Measurements from ENCODE around the gene FAM25A. TPM values are rescaled to one million over a fixed set of nuclear protein-coding genes. Genes with fewer than 3 reads are reported as not detected.
A peak's percentile ranks its signal among the peaks of the same experiment; 100 is the strongest.
"Not testable (repeated sequence)": the region's sequence is repeated elsewhere in the genome, so short reads cannot be mapped to it uniquely, and the experiment has no call there.

FAM25A gene
- total RNA-seq (0.47 TPM), polyA plus RNA-seq (26.9 TPM)
- long read RNA-seq, donor 1: 0 reads
- long read RNA-seq, donor 2: 0 reads
- long read RNA-seq, donor 3: 0 reads
- long read RNA-seq, donor 4: 0 reads
- long read RNA-seq, donor 5, partial matches to known transcripts: 0 of 1 reads
- long read RNA-seq, donor 5, other reads (novel, unspliced or antisense): 0 of 1 reads
- long read RNA-seq, donor 6: 0 reads
- long read RNA-seq, donor 7: 0 reads
- long read RNA-seq, donor 8: 0 reads
- long read RNA-seq, donor 9: 0 reads
- long read RNA-seq, donor 10: 0 reads

DNA sequence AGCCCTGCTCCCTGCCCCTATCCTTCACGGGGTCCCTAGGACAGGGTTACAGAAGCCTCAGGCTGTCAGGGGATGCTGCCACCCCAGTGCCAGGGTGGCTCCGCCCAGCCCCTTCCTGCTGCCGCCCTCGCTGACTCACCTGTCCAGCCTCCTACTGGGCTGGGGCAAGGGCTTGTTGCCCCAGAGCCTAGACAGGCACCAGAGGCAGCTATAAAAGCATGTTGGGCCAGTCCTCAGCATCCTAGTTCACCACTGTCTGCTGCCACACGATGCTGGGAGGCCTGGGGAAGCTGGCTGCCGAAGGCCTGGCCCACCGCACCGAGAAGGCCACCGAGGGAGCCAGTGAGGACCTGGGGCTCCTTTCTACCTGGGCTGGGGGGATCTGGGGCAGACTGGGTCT is at the start of gene FAM25A:
Gene FAM25A, plus strand, starts transcription at position 239 of the 400 bp plus-strand sequence. Its CDS starts 31 bp downstream, at position 270.
- not testable (repeated sequence) for H3K27ac ChIP-seq (ENCODE audit: low read depth in 1 of 2, low read length in 1 of 2); H3K27me3 ChIP-seq (ENCODE audit: control insufficient read depth in 2 of 2, insufficient read depth in 1 of 2, low read length in 1 of 2); DNase-seq (ENCODE audit: low read depth in 6 of 9, low spot score in 9 of 9); H3K9me3 ChIP-seq (ENCODE audit: control insufficient read depth in 2 of 2, insufficient read depth in 1 of 2, low read length in 1 of 2); H3K36me3 ChIP-seq (ENCODE audit: control insufficient read depth in 2 of 2, insufficient read depth in 2 of 2, low read length in 1 of 2); H3K4me1 ChIP-seq (ENCODE audit: control insufficient read depth in 2 of 2, insufficient read depth in 2 of 2, low read length in 2 of 2); H3K4me3 ChIP-seq (ENCODE audit: low read length in 2 of 2)
- WGBS: 88% methylated on average over 9 of the region's 9 CpGs

DNA sequence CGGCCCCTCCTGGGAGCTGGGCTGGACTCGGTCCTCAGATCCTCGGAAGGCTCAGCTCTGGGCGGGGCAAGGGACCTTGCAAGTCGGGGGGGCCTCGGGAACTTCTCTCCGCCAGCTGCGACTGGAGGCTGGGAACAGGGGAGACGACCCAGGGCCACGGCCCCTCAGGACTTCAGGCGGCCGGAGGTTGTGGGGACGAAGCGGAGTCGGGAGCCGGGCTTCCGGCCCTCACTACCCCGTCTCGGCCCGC is 49.2 kb upstream of the FAM25A start:
- Histone ChIP-seq H3K27me3 (ENCODE audit: control insufficient read depth in 2 of 2, insufficient read depth in 1 of 2, low read length in 1 of 2) (peaks cover 31 to 63% of the 10 kb centered on the region in 2 donors), H3K4me3 (ENCODE audit: low read length in 2 of 2) (peak overlapping the region; percentile 69 to 70), H3K27ac (ENCODE audit: low read depth in 1 of 2, low read length in 1 of 2) (peak overlapping the region; percentile 53 to 85), H3K9me3 (ENCODE audit: control insufficient read depth in 2 of 2, insufficient read depth in 1 of 2, low read length in 1 of 2) (no peaks in the 10 kb centered on the region), H3K4me1 (ENCODE audit: control insufficient read depth in 2 of 2, insufficient read depth in 2 of 2, low read length in 2 of 2) (peaks cover 6 to 46% of the 10 kb centered on the region in 2 donors), H3K36me3 (ENCODE audit: control insufficient read depth in 2 of 2, insufficient read depth in 2 of 2, low read length in 1 of 2) (no peaks in the 10 kb centered on the region)
- under 1% methylated on average over 20 of the region's 20 CpGs for WGBS
- peak in 1 of 9 donors; percentile 33 for DNase-seq (ENCODE audit: low read depth in 6 of 9, low spot score in 9 of 9)

DNA sequence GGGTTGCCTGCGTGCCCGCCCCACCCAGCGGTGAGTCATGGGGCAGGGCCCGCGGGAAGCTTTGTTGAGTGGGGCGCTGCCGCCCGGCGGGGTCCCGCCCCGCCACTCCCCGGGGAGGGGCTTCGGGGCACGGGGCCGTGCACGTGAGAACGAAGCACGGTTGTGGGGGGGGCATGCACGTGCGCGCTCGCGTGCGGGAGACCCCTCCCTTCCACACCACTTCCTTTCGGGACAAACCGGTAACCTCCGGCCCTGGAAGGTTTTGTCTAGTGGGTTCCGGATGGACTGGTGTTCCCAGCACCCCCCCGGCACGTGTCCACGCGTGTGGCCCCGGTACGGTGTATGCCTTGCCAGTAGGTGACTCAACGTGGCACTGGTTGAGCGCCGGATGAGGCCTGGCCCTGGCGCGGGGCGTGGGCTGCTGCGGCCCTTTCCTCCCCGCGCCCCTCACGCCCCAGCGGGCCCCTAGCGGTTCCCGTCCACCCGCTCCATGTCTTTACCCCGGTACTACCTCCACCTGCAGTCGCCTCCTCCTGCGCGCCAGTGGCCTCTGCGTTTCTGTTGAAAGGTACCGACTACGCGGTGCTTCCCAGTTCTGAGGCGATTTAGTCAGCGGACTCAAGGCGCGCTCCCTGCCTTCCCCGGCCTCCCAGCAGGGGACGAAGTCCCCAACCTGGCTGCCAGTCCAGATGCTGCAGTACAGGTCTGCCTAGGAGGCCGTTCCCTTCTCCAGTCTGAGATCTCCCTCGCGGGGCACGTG is 48.7 kb upstream of the FAM25A start:
- Histone ChIP-seq H3K27ac (ENCODE audit: low read depth in 1 of 2, low read length in 1 of 2) (peak overlapping the region in 1 of 2 donors; percentile 85), H3K36me3 (ENCODE audit: control insufficient read depth in 2 of 2, insufficient read depth in 2 of 2, low read length in 1 of 2) (no peaks in the 10 kb centered on the region), H3K9me3 (ENCODE audit: control insufficient read depth in 2 of 2, insufficient read depth in 1 of 2, low read length in 1 of 2) (no peaks in the 10 kb centered on the region), H3K27me3 (ENCODE audit: control insufficient read depth in 2 of 2, insufficient read depth in 1 of 2, low read length in 1 of 2) (peaks cover 31 to 63% of the 10 kb centered on the region in 2 donors), H3K4me1 (ENCODE audit: control insufficient read depth in 2 of 2, insufficient read depth in 2 of 2, low read length in 2 of 2) (peaks cover 6 to 41% of the 10 kb centered on the region in 2 donors), H3K4me3 (ENCODE audit: low read length in 2 of 2) (peak overlapping the region; percentile 69 to 70)
- peak; percentile 43 to 92 (median 77) for DNase-seq (ENCODE audit: low read depth in 6 of 9, low spot score in 9 of 9)
- 6% methylated on average over 66 of the region's 66 CpGs for WGBS

DNA sequence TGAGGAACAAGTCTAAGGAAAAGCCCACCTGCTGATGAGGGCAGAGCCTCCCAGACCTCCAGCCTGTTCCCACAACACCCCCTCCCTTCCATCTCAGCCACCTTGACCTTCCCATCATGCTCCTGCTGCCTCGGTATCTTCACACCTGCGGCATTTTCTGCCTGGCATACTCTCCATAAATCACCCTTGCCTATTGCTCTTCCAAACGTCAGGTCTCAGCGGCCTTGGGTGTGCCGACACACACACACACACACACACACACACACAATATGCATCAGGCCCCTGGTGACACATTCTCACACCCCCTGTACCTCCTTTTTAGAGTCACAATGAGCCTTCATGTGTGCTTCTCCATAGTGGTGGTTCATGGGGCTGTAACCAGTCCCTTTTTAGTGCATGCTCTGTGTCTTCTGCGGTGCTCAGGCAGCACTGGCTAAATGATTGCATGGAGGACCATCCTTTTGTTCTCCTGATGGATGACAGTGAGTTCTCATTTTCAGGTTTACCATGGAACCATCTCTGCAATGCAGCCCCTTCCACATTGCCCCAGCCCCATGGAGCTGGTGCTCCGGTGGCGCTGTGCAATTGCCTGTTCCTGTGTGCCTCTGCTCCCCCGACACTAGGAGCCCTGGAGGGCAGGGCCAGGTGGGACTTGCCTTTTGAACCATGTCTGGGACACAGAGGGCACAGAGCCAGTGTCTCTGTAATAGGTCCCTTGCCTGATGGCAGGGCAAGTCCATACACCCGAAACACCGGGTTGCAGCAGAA is 47.3 kb upstream of the FAM25A start:
- H3K4me3 ChIP-seq (ENCODE audit: low read length in 2 of 2): no peak overlapping the region
- H3K36me3 ChIP-seq (ENCODE audit: control insufficient read depth in 2 of 2, insufficient read depth in 2 of 2, low read length in 1 of 2): no peaks in the 10 kb centered on the region
- H3K4me1 ChIP-seq (ENCODE audit: control insufficient read depth in 2 of 2, insufficient read depth in 2 of 2, low read length in 2 of 2): peaks cover 6 to 33% of the 10 kb centered on the region in 2 donors
- no peaks in the 10 kb centered on the region for H3K9me3 ChIP-seq (ENCODE audit: control insufficient read depth in 2 of 2, insufficient read depth in 1 of 2, low read length in 1 of 2)
- no peak overlapping the region for H3K27ac ChIP-seq (ENCODE audit: low read depth in 1 of 2, low read length in 1 of 2)
- 95% methylated on average over 11 of the region's 11 CpGs for WGBS
- DNase-seq (ENCODE audit: low read depth in 6 of 9, low spot score in 9 of 9): no peak
- peaks cover 27 to 50% of the 10 kb centered on the region in 2 donors for H3K27me3 ChIP-seq (ENCODE audit: control insufficient read depth in 2 of 2, insufficient read depth in 1 of 2, low read length in 1 of 2)

DNA sequence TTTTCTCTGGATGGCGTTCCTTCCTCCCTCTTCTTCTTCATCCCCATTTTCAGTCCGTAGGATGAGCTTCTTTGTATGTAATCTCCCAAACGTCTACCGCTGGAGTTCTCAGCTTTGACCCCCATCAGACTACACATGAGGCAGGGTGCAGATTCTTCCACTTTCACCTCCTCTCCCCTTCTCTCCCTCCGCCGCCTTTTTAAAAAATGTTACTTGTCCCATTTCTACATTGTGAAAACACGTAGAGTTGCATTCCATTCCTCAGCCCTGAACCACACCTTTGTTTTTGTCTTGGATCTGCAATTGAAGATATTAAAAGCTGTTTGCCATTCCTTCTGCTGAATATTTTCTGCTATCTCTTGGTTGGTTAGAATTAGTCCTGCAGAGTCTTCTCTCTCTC is 45.6 kb upstream of the FAM25A start:
- no peak for DNase-seq (ENCODE audit: low read depth in 6 of 9, low spot score in 9 of 9)
- Histone ChIP-seq H3K4me1 (ENCODE audit: control insufficient read depth in 2 of 2, insufficient read depth in 2 of 2, low read length in 2 of 2) (peaks cover 6 to 20% of the 10 kb centered on the region in 2 donors), H3K27me3 (ENCODE audit: control insufficient read depth in 2 of 2, insufficient read depth in 1 of 2, low read length in 1 of 2) (peaks cover 12 to 34% of the 10 kb centered on the region in 2 donors), H3K4me3 (ENCODE audit: low read length in 2 of 2) (no peak overlapping the region), H3K27ac (ENCODE audit: low read depth in 1 of 2, low read length in 1 of 2) (peak overlapping the region in 1 of 2 donors; percentile 31), H3K36me3 (ENCODE audit: control insufficient read depth in 2 of 2, insufficient read depth in 2 of 2, low read length in 1 of 2) (no peaks in the 10 kb centered on the region), H3K9me3 (ENCODE audit: control insufficient read depth in 2 of 2, insufficient read depth in 1 of 2, low read length in 1 of 2) (no peaks in the 10 kb centered on the region)
- WGBS: 91% methylated on average over 7 of the region's 7 CpGs

DNA sequence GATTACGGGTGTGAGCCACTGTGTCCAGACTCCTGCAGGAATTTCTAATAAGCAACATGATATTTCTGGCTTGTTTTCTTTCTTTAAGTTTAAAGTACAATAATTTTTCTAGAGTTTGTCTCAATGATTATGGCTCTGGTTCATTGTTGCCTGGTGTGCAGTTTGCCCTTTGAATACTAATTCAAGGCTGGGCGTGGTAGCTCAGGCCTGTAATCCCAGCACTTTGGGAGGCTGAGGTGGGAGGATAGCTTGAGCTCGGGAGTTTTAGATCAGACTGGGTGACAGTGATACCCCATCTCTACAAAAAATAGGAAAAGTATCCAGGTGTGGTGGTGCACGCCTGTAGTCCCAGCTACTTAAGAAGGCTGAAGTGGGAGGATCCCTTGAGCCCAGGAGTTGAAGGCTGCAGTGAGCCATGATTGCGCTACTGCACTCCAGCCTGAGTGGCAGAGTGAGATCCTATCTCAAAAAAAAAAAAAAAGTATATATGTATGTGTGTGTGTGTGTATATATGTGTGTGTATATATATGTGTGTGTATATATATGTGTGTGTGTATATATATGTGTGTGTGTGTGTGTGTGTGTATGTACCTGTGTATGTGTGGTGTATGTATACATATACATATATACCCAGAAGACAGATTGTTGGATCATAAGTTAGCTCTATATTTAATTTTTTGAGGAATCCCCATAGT is 43.6 kb upstream of the FAM25A start:
- DNase-seq (ENCODE audit: low read depth in 6 of 9, low spot score in 9 of 9): no peak
- no peak overlapping the region for H3K27ac ChIP-seq (ENCODE audit: low read depth in 1 of 2, low read length in 1 of 2)
- 88% methylated on average over 5 of the region's 5 CpGs for WGBS
- H3K36me3 ChIP-seq (ENCODE audit: control insufficient read depth in 2 of 2, insufficient read depth in 2 of 2, low read length in 1 of 2): no peaks in the 10 kb centered on the region
- no peak overlapping the region for H3K4me3 ChIP-seq (ENCODE audit: low read length in 2 of 2)
- peaks cover 3 to 19% of the 10 kb centered on the region in 2 donors for H3K27me3 ChIP-seq (ENCODE audit: control insufficient read depth in 2 of 2, insufficient read depth in 1 of 2, low read length in 1 of 2)
- H3K4me1 ChIP-seq (ENCODE audit: control insufficient read depth in 2 of 2, insufficient read depth in 2 of 2, low read length in 2 of 2): peaks cover 0 to 6% of the 10 kb centered on the region in 2 donors
- no peaks in the 10 kb centered on the region for H3K9me3 ChIP-seq (ENCODE audit: control insufficient read depth in 2 of 2, insufficient read depth in 1 of 2, low read length in 1 of 2)

DNA sequence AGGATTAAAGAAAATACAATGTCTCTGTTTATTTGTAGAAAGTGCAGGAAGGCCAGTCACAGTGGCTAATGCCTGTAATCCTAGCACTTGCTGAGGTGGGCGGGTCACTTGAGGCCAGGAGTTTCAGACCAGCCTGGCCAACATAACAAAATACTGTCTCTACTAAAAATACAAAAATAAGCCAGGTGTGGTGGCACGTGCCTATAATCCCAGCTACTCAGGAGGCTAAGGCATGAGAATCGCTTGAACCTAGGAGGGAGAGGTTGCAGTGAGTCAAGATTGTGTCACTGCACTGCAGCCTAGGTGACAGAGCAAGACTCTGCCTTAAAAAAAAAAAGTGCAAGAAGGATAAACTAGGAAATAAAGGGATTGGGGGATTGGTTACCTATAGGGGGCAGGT is 41.6 kb upstream of the FAM25A start:
- not testable (repeated sequence) for H3K4me1 ChIP-seq (ENCODE audit: control insufficient read depth in 2 of 2, insufficient read depth in 2 of 2, low read length in 2 of 2); H3K27me3 ChIP-seq (ENCODE audit: control insufficient read depth in 2 of 2, insufficient read depth in 1 of 2, low read length in 1 of 2); H3K9me3 ChIP-seq (ENCODE audit: control insufficient read depth in 2 of 2, insufficient read depth in 1 of 2, low read length in 1 of 2); H3K36me3 ChIP-seq (ENCODE audit: control insufficient read depth in 2 of 2, insufficient read depth in 2 of 2, low read length in 1 of 2); DNase-seq (ENCODE audit: low read depth in 6 of 9, low spot score in 9 of 9); H3K4me3 ChIP-seq (ENCODE audit: low read length in 2 of 2); H3K27ac ChIP-seq (ENCODE audit: low read depth in 1 of 2, low read length in 1 of 2)
- 96% methylated on average over 3 of the region's 3 CpGs for WGBS

DNA sequence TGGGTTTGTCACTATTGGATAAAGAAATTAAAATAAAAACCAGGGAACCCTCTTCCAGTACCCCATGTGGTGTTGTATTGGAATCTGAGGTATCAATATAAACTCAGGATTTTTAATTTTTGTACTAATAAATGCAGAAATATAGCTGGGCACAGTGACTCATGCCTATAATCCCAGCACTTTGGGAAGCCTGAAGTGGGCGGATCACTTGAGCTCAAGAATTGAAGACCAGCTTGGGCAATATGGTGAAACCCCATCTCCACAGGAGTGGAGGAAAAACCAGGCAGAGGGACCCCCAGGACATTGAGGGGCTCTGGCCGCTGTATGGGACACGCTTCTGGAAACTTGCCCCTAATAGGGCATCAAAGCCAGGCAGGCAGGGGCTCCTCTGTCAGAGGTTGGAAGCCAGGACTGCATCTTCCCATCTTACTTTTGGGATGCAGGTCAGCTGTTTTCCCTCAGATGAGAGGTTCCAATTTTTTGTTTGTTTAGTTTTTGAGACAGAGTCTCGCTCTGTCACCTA is 40.7 kb upstream of the FAM25A start:
- H3K4me1 ChIP-seq (ENCODE audit: control insufficient read depth in 2 of 2, insufficient read depth in 2 of 2, low read length in 2 of 2): no peaks in the 10 kb centered on the region
- H3K27ac ChIP-seq (ENCODE audit: low read depth in 1 of 2, low read length in 1 of 2): no peak overlapping the region
- H3K9me3 ChIP-seq (ENCODE audit: control insufficient read depth in 2 of 2, insufficient read depth in 1 of 2, low read length in 1 of 2): no peaks in the 10 kb centered on the region
- peaks cover 0 to 5% of the 10 kb centered on the region in 2 donors for H3K27me3 ChIP-seq (ENCODE audit: control insufficient read depth in 2 of 2, insufficient read depth in 1 of 2, low read length in 1 of 2)
- 97% methylated on average over 4 of the region's 4 CpGs for whole genome bisulfite sequencing
- H3K4me3 ChIP-seq (ENCODE audit: low read length in 2 of 2): no peak overlapping the region
- DNase-seq (ENCODE audit: low read depth in 6 of 9, low spot score in 9 of 9): no peak
- H3K36me3 ChIP-seq (ENCODE audit: control insufficient read depth in 2 of 2, insufficient read depth in 2 of 2, low read length in 1 of 2): no peaks in the 10 kb centered on the region

All from thymus (tissue), 14 donors.